ENCODE results near the gene ATG7.

The ATG7 gene

GRCh38 chr3:11581237-11582190, 309.3 kb downstream of the ATG7 start:
- no peak for TF ChIP-seq CTCF (conservative IDR thresholded peaks at IDR 0.05)
- peak overlapping the region; percentile 71 for H3K27ac ChIP-seq

GRCh38 chr3:11582191-11582968, 310.2 kb downstream of the ATG7 start:
- no peak for TF ChIP-seq CTCF (conservative IDR thresholded peaks at IDR 0.05)
- peak overlapping the region; percentile 71 for H3K27ac ChIP-seq

- peak overlapping the region; percentile 71 for H3K27ac ChIP-seq
These were observed 311.0 kb downstream of the ATG7 start for GRCh38 chr3:11583235-11583634.

GRCh38 chr3:11583638-11584046, 311.4 kb downstream of the ATG7 start:
- TF ChIP-seq CTCF (conservative IDR thresholded peaks at IDR 0.05): no peak
- H3K27ac ChIP-seq: peak overlapping the region; percentile 71; the same call in 1 of the 2 replicates

More at GRCh38 chr3:11583235-11583634, 311.0 kb downstream of the ATG7 start:
- TF ChIP-seq CTCF (conservative IDR thresholded peaks at IDR 0.05): no peak

- H3K27ac ChIP-seq: no peak overlapping the region
- TF ChIP-seq CTCF (conservative IDR thresholded peaks at IDR 0.05): no peak
These were observed 312.4 kb downstream of the ATG7 start for GRCh38 chr3:11584570-11584969.

GRCh38 chr3:11587766-11588165, 315.6 kb downstream of the ATG7 start:
- no peak for TF ChIP-seq CTCF (conservative IDR thresholded peaks at IDR 0.05)
- H3K27ac ChIP-seq: no peak overlapping the region

- no peak for TF ChIP-seq CTCF (conservative IDR thresholded peaks at IDR 0.05)
- no peak overlapping the region for H3K27ac ChIP-seq
These were observed 316.1 kb downstream of the ATG7 start for GRCh38 chr3:11588338-11588737.

All from VCaP (cell line).